Measurements from ENCODE around the gene CDC6.

Gene CDC6

GRCh38 chr17:40351359-40352236, 63.9 kb downstream of the CDC6 start:
- H3K27ac ChIP-seq = no peak overlapping the region
- H3K79me2 ChIP-seq = peaks cover 6% of the 10 kb centered on the region
- H3K4me1 ChIP-seq = peaks cover 17% of the 10 kb centered on the region
- H2AFZ ChIP-seq = no peak overlapping the region
- no peak overlapping the region for H3K9ac ChIP-seq
- H3K27me3 ChIP-seq (ENCODE audit: control insufficient read depth, insufficient read depth, low read length) = no peaks in the 10 kb centered on the region
- no peaks in the 10 kb centered on the region for H3K36me3 ChIP-seq (ENCODE audit: control insufficient read depth, insufficient read depth, low read length)
- no peak overlapping the region for H3K4me3 ChIP-seq (ENCODE audit: low read depth, low read length)
- H3K9me3 ChIP-seq (ENCODE audit: control insufficient read depth, low read length) = no peaks in the 10 kb centered on the region
- no peak overlapping the region for H3K4me2 ChIP-seq (ENCODE audit: low read length)
- TF ChIP-seq CTCF (IDR thresholded peaks at IDR 0.05) = no peak

- no peak overlapping the region for H3K9ac ChIP-seq
- no peak overlapping the region for H2AFZ ChIP-seq
- no peak overlapping the region for H3K4me3 ChIP-seq (ENCODE audit: low read depth, low read length)
- H3K27ac ChIP-seq = no peak overlapping the region
- H3K4me1 ChIP-seq = peaks cover 15% of the 10 kb centered on the region
- peaks cover 6% of the 10 kb centered on the region for H3K79me2 ChIP-seq
- no peaks in the 10 kb centered on the region for H3K36me3 ChIP-seq (ENCODE audit: control insufficient read depth, insufficient read depth, low read length)
- no peak for TF ChIP-seq CTCF (IDR thresholded peaks at IDR 0.05)
- no peaks in the 10 kb centered on the region for H3K27me3 ChIP-seq (ENCODE audit: control insufficient read depth, insufficient read depth, low read length)
- no peak overlapping the region for H3K4me2 ChIP-seq (ENCODE audit: low read length)
- no peaks in the 10 kb centered on the region for H3K9me3 ChIP-seq (ENCODE audit: control insufficient read depth, low read length)
Observed at GRCh38 chr17:40352237-40352778, 64.6 kb downstream of the CDC6 start.

DNA sequence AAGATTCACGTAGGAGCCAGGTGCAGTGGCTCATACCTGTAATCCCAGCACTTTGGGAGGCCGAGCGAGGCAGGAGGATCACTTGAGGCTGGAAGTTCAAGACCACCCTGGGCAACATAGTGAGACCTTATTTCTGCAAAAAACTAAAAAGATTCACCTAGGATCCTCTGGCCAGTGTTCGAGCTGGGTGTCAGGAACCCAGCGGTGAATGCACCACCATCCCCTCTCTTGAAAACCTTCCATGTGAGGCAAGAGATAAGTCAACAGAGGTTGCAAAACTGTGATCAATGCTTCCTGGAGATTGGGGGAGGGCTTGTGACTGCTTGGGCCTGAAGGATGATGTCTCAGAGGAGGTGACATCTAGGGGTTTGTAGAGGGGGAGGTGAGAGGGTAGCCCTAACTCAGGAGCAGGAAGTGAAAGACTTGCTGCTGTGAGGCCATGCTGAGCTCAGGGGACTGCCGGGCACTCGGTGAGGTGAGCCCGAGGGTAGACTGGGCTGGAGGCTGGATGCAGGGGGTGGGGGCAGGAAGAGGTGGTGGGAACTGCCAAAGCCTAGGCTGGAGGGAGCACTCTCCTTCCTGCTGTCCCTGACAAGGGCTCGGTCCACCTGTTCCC, 65.2 kb downstream of the CDC6 start:
- H3K27ac ChIP-seq = no peak overlapping the region
- H3K4me2 ChIP-seq (ENCODE audit: low read length) = no peak overlapping the region
- H2AFZ ChIP-seq = no peak overlapping the region
- TF ChIP-seq CTCF (IDR thresholded peaks at IDR 0.05) = no peak
- H3K36me3 ChIP-seq (ENCODE audit: control insufficient read depth, insufficient read depth, low read length) = no peaks in the 10 kb centered on the region
- no peak overlapping the region for H3K9ac ChIP-seq
- peaks cover 5% of the 10 kb centered on the region for H3K79me2 ChIP-seq
- H3K9me3 ChIP-seq (ENCODE audit: control insufficient read depth, low read length) = no peaks in the 10 kb centered on the region
- H3K4me1 ChIP-seq = peaks cover 14% of the 10 kb centered on the region
- no peak overlapping the region for H3K4me3 ChIP-seq (ENCODE audit: low read depth, low read length)
- H3K27me3 ChIP-seq (ENCODE audit: control insufficient read depth, insufficient read depth, low read length) = no peaks in the 10 kb centered on the region

Data from parathyroid adenoma (tissue), 2 donors.